Measurements from ENCODE around the gene PHYHD1.

The PHYHD1 gene

GRCh38 chr9:128885376-128885775 lies 35.4 kb upstream of the PHYHD1 start:
- CTCF ChIA-PET = no interaction called here
- TF ChIP-seq LEF1 (IDR thresholded peaks at IDR 0.05; ENCODE audit: borderline replicate concordance) (no peak), FOXA1 (IDR thresholded peaks at IDR 0.05) (no peak), ELF4 (IDR thresholded peaks at IDR 0.05) (no peak), SUZ12 (IDR thresholded peaks at IDR 0.05) (no peak), CTBP1 (IDR thresholded peaks at IDR 0.05; ENCODE audit: borderline replicate concordance) (no peak), ARNT (IDR thresholded peaks at IDR 0.05) (no peak), FOXM1 (IDR thresholded peaks at IDR 0.05; ENCODE audit: borderline replicate concordance) (no peak), BHLHE40 (IDR thresholded peaks at IDR 0.05; ENCODE audit: borderline replicate concordance) (no peak), SP1 (IDR thresholded peaks at IDR 0.05) (no peak), TARDBP (IDR thresholded peaks at IDR 0.05) (no peak), L3MBTL2 (conservative IDR thresholded peaks at IDR 0.05) (no peak), ZNF384 (IDR thresholded peaks at IDR 0.05) (no peak)
- DNase-seq (ENCODE audit: extremely low spot score) = no peak
- POLR2A ChIA-PET = no interaction called here

DNA sequence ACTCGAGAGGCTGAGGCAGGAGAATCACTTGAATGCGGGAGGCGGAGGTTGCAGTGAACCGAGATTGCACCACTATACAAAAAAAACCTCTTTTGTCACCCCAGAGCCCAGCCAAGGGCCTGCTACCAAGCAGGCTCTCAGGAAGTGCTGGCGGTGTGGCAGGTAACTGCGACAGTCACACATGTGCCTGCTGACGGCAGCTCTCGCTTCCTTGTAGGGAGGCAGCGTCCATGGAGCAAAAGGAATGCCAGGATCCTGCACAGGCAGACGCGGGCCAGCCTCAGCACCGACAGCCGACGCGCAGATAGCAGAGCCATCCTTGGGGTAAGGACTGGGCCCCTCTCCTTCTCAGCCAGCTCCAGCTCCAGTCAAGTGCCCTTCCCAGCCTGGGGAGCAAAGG lies 35.0 kb upstream of the PHYHD1 start:
- TF ChIP-seq FOXK2 (IDR thresholded peaks at IDR 0.05) = no peak
- no peak for TF ChIP-seq HDGF (IDR thresholded peaks at IDR 0.05; ENCODE audit: borderline replicate concordance)
- TF ChIP-seq SP1 (IDR thresholded peaks at IDR 0.05) = no peak
- TF ChIP-seq FOXA1 (IDR thresholded peaks at IDR 0.05) = no peak
- no peak for TF ChIP-seq FOXM1 (IDR thresholded peaks at IDR 0.05; ENCODE audit: borderline replicate concordance)
- no peak for TF ChIP-seq CTBP1 (IDR thresholded peaks at IDR 0.05; ENCODE audit: borderline replicate concordance)
- no peak for TF ChIP-seq ZNF384 (IDR thresholded peaks at IDR 0.05)
- no peak for TF ChIP-seq ELF4 (IDR thresholded peaks at IDR 0.05)
- TF ChIP-seq ARNT (IDR thresholded peaks at IDR 0.05) = no peak
- no peak for TF ChIP-seq NFRKB (IDR thresholded peaks at IDR 0.05)
- no peak for TF ChIP-seq SUZ12 (IDR thresholded peaks at IDR 0.05)
- TF ChIP-seq, protein P1, sequence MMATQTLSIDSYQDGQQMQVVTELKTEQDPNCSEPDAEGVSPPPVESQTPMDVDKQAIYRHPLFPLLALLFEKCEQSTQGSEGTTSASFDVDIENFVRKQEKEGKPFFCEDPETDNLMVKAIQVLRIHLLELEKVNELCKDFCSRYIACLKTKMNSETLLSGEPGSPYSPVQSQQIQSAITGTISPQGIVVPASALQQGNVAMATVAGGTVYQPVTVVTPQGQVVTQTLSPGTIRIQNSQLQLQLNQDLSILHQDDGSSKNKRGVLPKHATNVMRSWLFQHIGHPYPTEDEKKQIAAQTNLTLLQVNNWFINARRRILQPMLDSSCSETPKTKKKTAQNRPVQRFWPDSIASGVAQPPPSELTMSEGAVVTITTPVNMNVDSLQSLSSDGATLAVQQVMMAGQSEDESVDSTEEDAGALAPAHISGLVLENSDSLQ (IDR thresholded peaks at IDR 0.05) = no peak
- no peak for TF ChIP-seq BHLHE40 (IDR thresholded peaks at IDR 0.05; ENCODE audit: borderline replicate concordance)
- no peak for TF ChIP-seq LEF1 (IDR thresholded peaks at IDR 0.05; ENCODE audit: borderline replicate concordance)
- TF ChIP-seq L3MBTL2 (conservative IDR thresholded peaks at IDR 0.05) = no peak
- no peak for TF ChIP-seq TARDBP (IDR thresholded peaks at IDR 0.05)
- no peak for DNase-seq (ENCODE audit: extremely low spot score)
- POLR2A ChIA-PET = no interaction called here
- CTCF ChIA-PET = no interaction called here

GRCh38 chr9:128886211-128886891 lies 34.4 kb upstream of the PHYHD1 start:
- TF ChIP-seq ELF4 (IDR thresholded peaks at IDR 0.05) (no peak), LEF1 (IDR thresholded peaks at IDR 0.05; ENCODE audit: borderline replicate concordance) (no peak)
- ChIA-PET POLR2A (no interaction called here), CTCF (no interaction called here)
- no peak for DNase-seq (ENCODE audit: extremely low spot score)

DNA sequence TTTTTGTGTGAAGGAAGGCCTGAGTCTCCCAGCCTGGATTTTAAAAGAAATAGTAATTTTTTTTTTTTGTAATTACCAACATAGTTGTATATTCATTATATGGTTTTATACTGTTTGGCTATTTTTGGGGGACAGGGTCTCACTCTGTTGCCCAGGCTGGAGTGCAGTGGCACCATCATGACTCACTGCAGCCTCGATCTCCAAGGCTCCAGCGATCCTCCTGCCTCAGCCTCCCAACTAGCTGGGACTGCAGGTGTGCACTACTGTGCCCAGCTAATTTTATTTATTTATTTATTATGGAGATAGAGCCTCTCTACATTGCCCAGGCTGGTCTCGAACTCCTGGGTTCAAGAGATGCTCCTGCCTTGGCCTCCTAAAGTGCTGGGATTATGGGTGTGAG lies 33.7 kb upstream of the PHYHD1 start:
- ChIA-PET CTCF (no interaction called here), POLR2A (no interaction called here)
- TF ChIP-seq ZNF384 (IDR thresholded peaks at IDR 0.05) = no peak
- no peak for TF ChIP-seq ARNT (IDR thresholded peaks at IDR 0.05)
- TF ChIP-seq SP1 (IDR thresholded peaks at IDR 0.05) = no peak
- DNase-seq (ENCODE audit: extremely low spot score) = no peak

DNA sequence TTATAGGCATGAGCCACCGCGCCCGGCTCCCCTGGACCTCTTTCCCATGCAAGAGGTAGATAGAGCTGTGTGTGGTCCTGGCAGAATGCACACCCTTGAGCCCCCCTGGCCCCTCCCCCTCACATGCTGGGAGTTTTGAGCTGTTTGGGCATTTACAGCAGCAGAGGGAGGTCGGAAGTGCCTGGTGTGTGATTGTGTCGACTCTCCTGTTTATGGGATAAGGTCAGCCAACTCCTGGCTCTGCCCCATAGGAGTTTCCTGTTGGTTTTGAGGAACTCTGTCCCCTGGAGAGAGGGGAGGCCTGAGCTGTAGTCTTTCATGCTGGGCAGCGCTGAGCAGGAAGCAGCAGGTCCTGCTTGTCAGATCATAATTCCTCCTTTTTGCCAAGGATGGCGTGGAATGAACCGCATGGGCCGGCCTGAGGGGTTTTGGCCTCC lies 32.9 kb upstream of the PHYHD1 start:
- CTCF ChIA-PET = interaction anchor here (1.0 kb wide), 1 partner anchor 10 kb away, joined by 4 read pairs; no protein-coding TSS in a partner anchor
- no peak for TF ChIP-seq FOXK2 (IDR thresholded peaks at IDR 0.05)
- no peak for TF ChIP-seq CTBP1 (IDR thresholded peaks at IDR 0.05; ENCODE audit: borderline replicate concordance)
- no peak for TF ChIP-seq ELF4 (IDR thresholded peaks at IDR 0.05)
- TF ChIP-seq BHLHE40 (IDR thresholded peaks at IDR 0.05; ENCODE audit: borderline replicate concordance) = no peak
- TF ChIP-seq HDGF (IDR thresholded peaks at IDR 0.05; ENCODE audit: borderline replicate concordance) = no peak
- TF ChIP-seq NFRKB (IDR thresholded peaks at IDR 0.05) = no peak
- TF ChIP-seq L3MBTL2 (conservative IDR thresholded peaks at IDR 0.05) = no peak
- TF ChIP-seq FOXM1 (IDR thresholded peaks at IDR 0.05; ENCODE audit: borderline replicate concordance) = no peak
- TF ChIP-seq LEF1 (IDR thresholded peaks at IDR 0.05; ENCODE audit: borderline replicate concordance) = no peak
- no peak for TF ChIP-seq ZNF384 (IDR thresholded peaks at IDR 0.05)
- no peak for TF ChIP-seq TARDBP (IDR thresholded peaks at IDR 0.05)
- TF ChIP-seq FOXA1 (IDR thresholded peaks at IDR 0.05) = no peak
- no peak for TF ChIP-seq SP1 (IDR thresholded peaks at IDR 0.05)
- TF ChIP-seq ARNT (IDR thresholded peaks at IDR 0.05) = no peak
- POLR2A ChIA-PET = no interaction called here
- no peak for DNase-seq (ENCODE audit: extremely low spot score)

GRCh38 chr9:128891321-128892220 lies 29.2 kb upstream of the PHYHD1 start:
- no peak for TF ChIP-seq BHLHE40 (IDR thresholded peaks at IDR 0.05; ENCODE audit: borderline replicate concordance)
- no peak for TF ChIP-seq FOXM1 (IDR thresholded peaks at IDR 0.05; ENCODE audit: borderline replicate concordance)
- TF ChIP-seq FOXA1 (IDR thresholded peaks at IDR 0.05) = no peak
- no peak for TF ChIP-seq TARDBP (IDR thresholded peaks at IDR 0.05)
- no peak for TF ChIP-seq ZNF384 (IDR thresholded peaks at IDR 0.05)
- TF ChIP-seq ARNT (IDR thresholded peaks at IDR 0.05) = no peak
- no peak for TF ChIP-seq FOXK2 (IDR thresholded peaks at IDR 0.05)
- TF ChIP-seq L3MBTL2 (conservative IDR thresholded peaks at IDR 0.05) = no peak
- TF ChIP-seq CTBP1 (IDR thresholded peaks at IDR 0.05; ENCODE audit: borderline replicate concordance) = no peak
- no peak for TF ChIP-seq ELF4 (IDR thresholded peaks at IDR 0.05)
- TF ChIP-seq HDGF (IDR thresholded peaks at IDR 0.05; ENCODE audit: borderline replicate concordance) = no peak
- TF ChIP-seq SP1 (IDR thresholded peaks at IDR 0.05) = no peak
- TF ChIP-seq, protein P1 (IDR thresholded peaks at IDR 0.05) = no peak
- no peak for TF ChIP-seq NFRKB (IDR thresholded peaks at IDR 0.05)
- no peak for TF ChIP-seq LEF1 (IDR thresholded peaks at IDR 0.05; ENCODE audit: borderline replicate concordance)
- DNase-seq (ENCODE audit: extremely low spot score) = no peak
- POLR2A ChIA-PET = no interaction called here
- CTCF ChIA-PET = interaction anchor here (1.7 kb wide), 1 partner anchor 37 kb away, joined by 4 read pairs; no protein-coding TSS in a partner anchor

All from HEK293T (cell line).